Calu3 (cell line): ENCODE data around the gene DRAP1. TPM values are rescaled to one million over a fixed set of nuclear protein-coding genes. Genes with fewer than 3 reads are reported as not detected.

Experiments
- BruUV-seq: library from RNA; stranded (reverse); fragments of 400-500 nt; replicated peaks from 2 replicates; lab custom pipeline; 2021; lab: Mats Ljungman, UMichigan
- CTCF ChIA-PET: fragments of 300-600 bp; sonication (Branson Sonifier 250); formaldehyde crosslinking; loops from one replicate; lab custom pipeline; 2022; ENCODE audit warnings: antibody characterized with exemption; lab: Charles Lee
- DNase-seq: peaks from one replicate; pipeline ENCODE4 v3.0.0; 2022
- H3K27ac Mint-ChIP-seq: one replicate; pipeline ENCODE4 v1.8.0; 2022; ENCODE audit warnings: mixed read lengths; ENCODE audit not compliant: unreplicated experiment
- H3K27me3 Mint-ChIP-seq: one replicate; pipeline ENCODE4 v1.8.0; 2022; ENCODE audit warnings: mixed read lengths; ENCODE audit not compliant: unreplicated experiment
- H3K36me3 Mint-ChIP-seq: one replicate; pipeline ENCODE4 v1.8.0; 2022; ENCODE audit warnings: mild to moderate bottlenecking, moderate library complexity, mixed read lengths; ENCODE audit not compliant: insufficient read depth, unreplicated experiment
- H3K4me1 Mint-ChIP-seq: one replicate; pipeline ENCODE4 v1.8.0; 2022; ENCODE audit warnings: mild to moderate bottlenecking, low read depth, mixed read lengths; ENCODE audit not compliant: unreplicated experiment
- H3K4me3 Mint-ChIP-seq: one replicate; pipeline ENCODE4 v1.8.0; 2022; ENCODE audit warnings: mild to moderate bottlenecking, low read depth, moderate library complexity, mixed read lengths; ENCODE audit not compliant: unreplicated experiment
- H3K9me3 Mint-ChIP-seq: one replicate; pipeline ENCODE4 v1.8.0; 2022; ENCODE audit warnings: low read depth, mixed read lengths; ENCODE audit not compliant: unreplicated experiment
- intact Hi-C: fragments of 100-400 bp; cut with micrococcal nuclease; formaldehyde crosslinking; loops from one replicate; pipeline ENCODE4 v1.10.0; 2022; ENCODE audit not compliant: unreplicated experiment
- total RNA-seq: library from RNA; stranded (reverse); gene quantifications from 2 replicates; pipeline ENCODE4 v1.2.3, GENCODE V29; 2022
- TF ChIP-seq, protein P1 (sequence below): fragments of 200-600 bp; IDR thresholded peaks from one replicate; pipeline ENCODE4 v1.8.0; 2022; ENCODE audit warnings: antibody characterized with exemption; ENCODE audit not compliant: unreplicated experiment

Gene DRAP1
- total RNA-seq, 1 experiment from 2014 or later, result 114 TPM

DNA sequence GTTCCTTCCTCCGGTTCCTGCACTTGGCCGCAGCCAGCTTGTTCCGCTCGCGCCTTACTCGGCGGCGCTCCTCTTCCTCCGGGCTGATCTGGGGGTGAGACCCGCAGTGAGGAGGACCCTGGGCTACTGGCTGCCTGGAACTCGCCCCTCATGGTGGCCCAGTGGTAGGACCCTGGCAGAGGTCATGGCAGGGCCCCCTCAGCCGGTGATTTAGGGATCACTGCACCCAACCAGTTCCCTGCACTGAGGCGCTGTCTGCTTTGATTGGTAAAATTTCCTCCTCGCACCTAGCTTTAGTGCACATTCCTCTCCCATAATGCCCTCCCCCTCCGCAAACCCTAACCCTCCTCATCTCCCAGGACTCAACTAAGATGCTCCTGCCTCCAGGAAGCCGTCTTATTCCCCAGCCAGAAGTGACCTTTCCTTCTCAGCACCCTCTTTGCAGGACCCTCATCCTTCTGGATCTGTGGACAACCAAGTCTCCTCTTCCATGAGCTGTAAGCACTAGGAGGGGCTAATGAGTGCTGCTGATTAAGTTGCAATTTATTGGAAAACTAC is 25.1 kb upstream of the DRAP1 start:
- intact Hi-C loops, result no loop called here
- TF ChIP-seq, protein P1, sequence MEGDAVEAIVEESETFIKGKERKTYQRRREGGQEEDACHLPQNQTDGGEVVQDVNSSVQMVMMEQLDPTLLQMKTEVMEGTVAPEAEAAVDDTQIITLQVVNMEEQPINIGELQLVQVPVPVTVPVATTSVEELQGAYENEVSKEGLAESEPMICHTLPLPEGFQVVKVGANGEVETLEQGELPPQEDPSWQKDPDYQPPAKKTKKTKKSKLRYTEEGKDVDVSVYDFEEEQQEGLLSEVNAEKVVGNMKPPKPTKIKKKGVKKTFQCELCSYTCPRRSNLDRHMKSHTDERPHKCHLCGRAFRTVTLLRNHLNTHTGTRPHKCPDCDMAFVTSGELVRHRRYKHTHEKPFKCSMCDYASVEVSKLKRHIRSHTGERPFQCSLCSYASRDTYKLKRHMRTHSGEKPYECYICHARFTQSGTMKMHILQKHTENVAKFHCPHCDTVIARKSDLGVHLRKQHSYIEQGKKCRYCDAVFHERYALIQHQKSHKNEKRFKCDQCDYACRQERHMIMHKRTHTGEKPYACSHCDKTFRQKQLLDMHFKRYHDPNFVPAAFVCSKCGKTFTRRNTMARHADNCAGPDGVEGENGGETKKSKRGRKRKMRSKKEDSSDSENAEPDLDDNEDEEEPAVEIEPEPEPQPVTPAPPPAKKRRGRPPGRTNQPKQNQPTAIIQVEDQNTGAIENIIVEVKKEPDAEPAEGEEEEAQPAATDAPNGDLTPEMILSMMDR, result no peak
- Mint-ChIP-seq H3K27me3 (no peaks in the 10 kb centered on the region), H3K4me1 (peaks cover 54% of the 10 kb centered on the region), H3K4me3 (no peak overlapping the region), H3K9me3 (no peaks in the 10 kb centered on the region), H3K27ac (peak overlapping the region; percentile 28), H3K36me3 (peaks cover 98% of the 10 kb centered on the region)
- DNase-seq, result no peak
- BruUV-seq, result no TSS peak
- CTCF ChIA-PET, result no interaction called here

DNA sequence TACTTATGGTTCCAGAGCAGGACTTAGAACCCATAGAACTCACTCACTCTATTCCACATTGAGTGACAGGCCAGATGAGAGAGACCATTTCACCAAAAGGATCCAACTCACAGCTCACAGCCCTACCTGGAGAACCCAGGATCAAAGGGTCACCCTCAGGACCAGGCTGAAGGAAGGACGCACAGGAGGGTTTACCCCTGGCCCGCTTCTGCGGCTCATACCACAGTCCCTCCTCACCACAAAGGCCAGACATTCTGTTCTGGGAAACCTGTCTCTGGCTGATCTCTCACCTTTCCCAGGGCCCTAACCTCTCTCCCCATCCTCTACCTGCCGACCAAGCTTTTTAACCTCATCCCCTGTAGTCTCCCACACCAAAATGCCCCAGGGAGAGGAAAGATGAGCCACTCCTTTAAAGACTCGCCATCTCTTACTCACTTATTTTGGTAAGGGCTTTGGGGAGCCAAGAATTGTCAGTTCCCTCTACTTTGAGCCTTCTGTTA is 23.7 kb upstream of the DRAP1 start:
- no peaks in the 10 kb centered on the region for H3K27me3 Mint-ChIP-seq
- no TSS peak for BruUV-seq
- H3K4me3 Mint-ChIP-seq, result peak overlapping the region; percentile 84
- intact Hi-C loops, result no loop called here
- CTCF ChIA-PET, result interaction anchor here (0.6 kb wide), 1 partner anchor 566 kb away, joined by 4 read pairs; no protein-coding TSS in a partner anchor
- H3K4me1 Mint-ChIP-seq, result peaks cover 41% of the 10 kb centered on the region
- TF ChIP-seq, protein P1, result no peak
- DNase-seq, result no peak
- H3K9me3 Mint-ChIP-seq, result no peaks in the 10 kb centered on the region
- peaks cover 98% of the 10 kb centered on the region for H3K36me3 Mint-ChIP-seq
- H3K27ac Mint-ChIP-seq, result peak overlapping the region; percentile 97

DNA sequence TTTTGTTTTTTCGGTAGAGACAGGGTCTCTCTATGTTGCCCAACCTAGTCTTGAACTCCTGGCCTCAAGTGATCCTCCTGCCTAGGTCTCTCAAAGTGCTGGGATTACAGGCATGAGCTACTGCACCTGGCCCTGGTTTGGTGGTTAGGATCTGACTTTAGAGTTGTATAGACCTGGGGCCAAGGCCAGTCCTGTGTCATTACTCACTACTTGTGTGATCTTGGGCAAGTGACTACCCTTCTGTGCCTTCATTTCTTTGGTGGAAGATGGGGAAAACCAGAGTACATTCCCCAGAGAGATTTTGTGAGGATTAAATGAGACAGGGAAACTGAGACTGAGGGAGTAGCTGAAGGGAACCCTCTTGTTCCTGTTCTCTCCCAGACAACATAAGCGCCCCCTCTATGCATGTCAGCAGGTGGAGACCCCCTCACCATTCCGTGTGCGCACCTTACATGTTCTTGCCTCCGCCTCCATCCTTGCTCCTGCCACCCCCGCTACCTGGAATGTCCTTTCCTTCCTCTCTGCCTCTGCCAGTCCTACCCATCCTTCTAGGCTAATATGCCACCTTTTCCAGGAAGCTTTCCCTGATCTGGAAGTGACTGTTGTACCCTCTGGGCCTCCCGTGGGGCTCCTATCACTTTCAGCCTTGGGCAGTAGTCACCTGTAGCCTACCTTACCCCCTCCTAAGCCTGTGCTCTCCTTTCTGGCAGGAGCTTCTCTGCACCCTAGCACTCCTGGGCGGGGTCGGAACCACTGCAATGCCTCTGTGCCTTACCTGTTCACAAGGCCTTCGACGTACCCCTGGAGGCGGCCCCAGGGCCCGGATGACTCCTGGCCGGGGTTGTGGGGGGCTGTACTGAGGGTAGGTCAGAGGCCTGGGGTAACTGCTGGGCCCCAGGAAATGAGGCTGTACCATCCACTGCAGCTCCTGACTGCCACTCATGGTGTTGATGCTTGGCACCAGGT is 22.9 kb upstream of the DRAP1 start:
- TF ChIP-seq, protein P1, result no peak
- Mint-ChIP-seq H3K27ac (peak overlapping the region; percentile 97), H3K36me3 (peaks cover 93% of the 10 kb centered on the region), H3K9me3 (no peaks in the 10 kb centered on the region), H3K27me3 (no peaks in the 10 kb centered on the region), H3K4me3 (peak overlapping the region; percentile 84), H3K4me1 (peaks cover 44% of the 10 kb centered on the region)
- intact Hi-C loops, result no loop called here
- no TSS peak for BruUV-seq
- CTCF ChIA-PET, result interaction anchor here (1.6 kb wide), 1 partner anchor 8 kb away, joined by 5 read pairs; the partner anchor contains the start of gene FIBP
- DNase-seq, result no peak

DNA sequence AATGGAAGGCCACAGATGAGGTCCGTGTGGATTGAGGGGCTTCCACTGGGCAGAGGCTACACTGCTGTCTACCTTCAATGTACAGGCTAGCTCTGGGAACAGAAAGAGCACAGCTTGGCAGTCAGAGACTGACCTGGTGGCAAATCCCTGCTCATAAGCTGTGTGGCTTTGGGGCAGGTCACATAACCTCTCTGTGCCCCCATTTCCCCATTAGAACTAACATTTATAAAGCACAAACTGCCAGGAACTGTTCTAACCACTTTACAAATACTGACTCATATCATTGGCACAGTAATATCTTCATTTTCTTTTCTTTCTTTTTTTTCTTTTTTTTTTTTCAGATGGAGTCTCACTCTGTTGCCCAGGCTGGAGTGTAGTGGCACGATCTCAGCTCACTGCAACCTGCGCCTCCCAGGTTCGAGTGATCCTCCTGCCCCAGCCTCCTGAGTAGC is 22.2 kb upstream of the DRAP1 start:
- H3K4me3 Mint-ChIP-seq, result peak overlapping the region; percentile 84
- no TSS peak for BruUV-seq
- peaks cover 93% of the 10 kb centered on the region for H3K36me3 Mint-ChIP-seq
- intact Hi-C loops, result no loop called here
- DNase-seq, result no peak
- TF ChIP-seq, protein P1, result no peak
- peaks cover 49% of the 10 kb centered on the region for H3K4me1 Mint-ChIP-seq
- no peaks in the 10 kb centered on the region for H3K9me3 Mint-ChIP-seq
- peak overlapping the region; percentile 97 for H3K27ac Mint-ChIP-seq
- no peaks in the 10 kb centered on the region for H3K27me3 Mint-ChIP-seq
- CTCF ChIA-PET, result interaction anchor here (1.6 kb wide), 1 partner anchor 9 kb away, joined by 5 read pairs; the partner anchor contains the start of gene FIBP
